Measurements from ENCODE around the gene ATG9B. TPM values are rescaled to one million over a fixed set of nuclear protein-coding genes. Genes with fewer than 3 reads are reported as not detected.

Gene ATG9B
- total and polyA plus RNA-seq, 9 of the 15 experiments (the other 6 are each of a cell fraction or from before 2014, with no cell fraction given): 0.29 to 8.0 (median 2.1) TPM

GRCh38 chr7:151018421-151019129 lies 5.7 kb downstream of the ATG9B start (continued):
- TF ChIP-seq ZNF511 (CRISPR knock-in tag; IDR thresholded peaks at IDR 0.05) (0 out of 2 replicates have a peak, but pooled peaks have one; percentile 22), U2AF1 (optimal IDR thresholded peaks at IDR 0.05; ENCODE audit: low read depth, low read length) (peak; percentile 12), ZNF133 (CRISPR knock-in tag; IDR thresholded peaks at IDR 0.05) (no peak), ZNF695 (CRISPR knock-in tag; IDR thresholded peaks at IDR 0.05) (no peak), PCBP1 (IDR thresholded peaks at IDR 0.05; ENCODE audit: low read depth, low read length, poor library complexity, severe bottlenecking) (peak; percentile 27), L3MBTL2 (IDR thresholded peaks at IDR 0.05) (peak; percentile 11; the same call in 1 of the 2 replicates), STAT6 (CRISPR knock-in tag; IDR thresholded peaks at IDR 0.05) (0 out of 2 replicates have a peak, but pooled peaks have one; percentile 74), SMC3 (conservative IDR thresholded peaks at IDR 0.05; ENCODE audit: insufficient read depth, low read depth, low read length) (no peak), HCFC1 (IDR thresholded peaks at IDR 0.05; ENCODE audit: low read depth, low read length) (no peak), NR3C1 (CRISPR knock-in tag; IDR thresholded peaks at IDR 0.05) (peak; percentile 32; the same call in 1 of the 2 replicates), HNRNPL (IDR thresholded peaks at IDR 0.05; ENCODE audit: low read depth, low read length) (peak; percentile 40; the same call in 1 of the 2 replicates), RBM34 (IDR thresholded peaks at IDR 0.05; ENCODE audit: borderline replicate concordance, insufficient read depth, low read length) (no peak), PRPF4 (IDR thresholded peaks at IDR 0.05; ENCODE audit: insufficient read depth, low read depth, low read length, poor library complexity, severe bottlenecking) (peak; percentile 24), MYBL2 (IDR thresholded peaks at IDR 0.05; ENCODE audit: low read depth) (no peak), MYBL2 (CRISPR knock-in tag; IDR thresholded peaks at IDR 0.05; ENCODE audit: borderline replicate concordance) (no peak), EP400 (IDR thresholded peaks at IDR 0.05) (0 out of 2 replicates have a peak, but pooled peaks have one; percentile 3), PHF8 (IDR thresholded peaks at IDR 0.05; ENCODE audit: borderline replicate concordance, low read length) (peak; percentile 49; the same call in 1 of the 2 replicates), CREB1 (IDR thresholded peaks at IDR 0.05) (no peak), CREB1 (CRISPR knock-in tag; IDR thresholded peaks at IDR 0.05) (0 out of 2 replicates have a peak, but pooled peaks have one; percentile 12), HMGN3 (IDR thresholded peaks at IDR 0.05; ENCODE audit: borderline replicate concordance, extremely low read depth, insufficient read length, low read depth, low read length) (peak; percentile 9), SAFB (IDR thresholded peaks at IDR 0.05; ENCODE audit: borderline replicate concordance, low read depth, low read length) (0 out of 2 replicates have a peak, but pooled peaks have one; percentile 36)
- TF ChIP-seq, protein P1, sequence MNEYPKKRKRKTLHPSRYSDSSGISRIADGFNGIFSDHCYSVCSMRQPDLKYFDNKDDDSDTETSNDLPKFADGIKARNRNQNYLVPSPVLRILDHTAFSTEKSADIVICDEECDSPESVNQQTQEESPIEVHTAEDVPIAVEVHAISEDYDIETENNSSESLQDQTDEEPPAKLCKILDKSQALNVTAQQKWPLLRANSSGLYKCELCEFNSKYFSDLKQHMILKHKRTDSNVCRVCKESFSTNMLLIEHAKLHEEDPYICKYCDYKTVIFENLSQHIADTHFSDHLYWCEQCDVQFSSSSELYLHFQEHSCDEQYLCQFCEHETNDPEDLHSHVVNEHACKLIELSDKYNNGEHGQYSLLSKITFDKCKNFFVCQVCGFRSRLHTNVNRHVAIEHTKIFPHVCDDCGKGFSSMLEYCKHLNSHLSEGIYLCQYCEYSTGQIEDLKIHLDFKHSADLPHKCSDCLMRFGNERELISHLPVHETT (CRISPR knock-in tag; conservative IDR thresholded peaks at IDR 0.05 in 1 of 2, IDR thresholded peaks at IDR 0.05 in 1 of 2): 0 out of 4 replicates have a peak, but pooled peaks of 1 of the 2 experiments have one; percentile 7
